H1 (cell line): ENCODE measurements around the gene ILDR2. TPM values are rescaled to one million over a fixed set of nuclear protein-coding genes. Genes with fewer than 3 reads are reported as not detected.

Experiments used
- ASH2L ChIP-seq: fragments of 200-600, 300-600 bp; sonication (generic); IDR thresholded peaks from one replicate; pipeline ENCODE4 v1.7.1; 2017; ENCODE audit warnings: low read length
- CEBPB ChIP-seq: IDR thresholded peaks from 2 replicates; pipeline ENCODE4 v1.6.1; 2012; ENCODE audit warnings: low read depth, low read length
- CTBP2 ChIP-seq: IDR thresholded peaks from 2 replicates; pipeline ENCODE4 v1.7.0; 2011; ENCODE audit warnings: borderline replicate concordance, mild to moderate bottlenecking, moderate library complexity, mixed read lengths, low read length; ENCODE audit not compliant: insufficient read depth, insufficient read length
- EGR1 ChIP-seq: IDR thresholded peaks from 2 replicates; pipeline ENCODE4 v1.6.1; 2011; ENCODE audit warnings: low read depth, low read length, borderline replicate concordance
- HDAC2 ChIP-seq, 2 experiments: fragments of 300-600 bp in 1 of 2; sonication (generic) in 1 of 2; IDR thresholded peaks; 2 replicates each; pipeline ENCODE4 v1.6.1; 2011 to 2012; ENCODE audit warnings: low read depth in 2 of 2, low read length in 2 of 2, mild to moderate bottlenecking in 2 of 2, moderate library complexity in 2 of 2, borderline replicate concordance in 1 of 2, inconsistent platforms in 1 of 2
- HDAC6 ChIP-seq: IDR thresholded peaks from one replicate; pipeline ENCODE4 v1.7.1; 2012; ENCODE audit warnings: low read depth, mild to moderate bottlenecking, inconsistent platforms, low read length, moderate library complexity
- KDM1A ChIP-seq: fragments of 200-600, 300-600 bp; sonication (generic); IDR thresholded peaks from 2 replicates; pipeline ENCODE4 v1.7.1; 2016; ENCODE audit warnings: mild to moderate bottlenecking, low read length, borderline replicate concordance
- KDM5A ChIP-seq: fragments of 200-600 bp; IDR thresholded peaks from 2 replicates; pipeline ENCODE4 v1.7.1; 2012; ENCODE audit warnings: mild to moderate bottlenecking, low read length, inconsistent platforms, mixed read lengths
- POLR2AphosphoS5 ChIP-seq: IDR thresholded peaks from 2 replicates; pipeline ENCODE4 v1.6.1; 2011; ENCODE audit warnings: low read depth, low read length
- RAD21 ChIP-seq, 2 experiments: IDR thresholded peaks in 1 of 2; conservative IDR thresholded peaks in 1 of 2; 2 replicates each; pipeline ENCODE4 v1.6.1; 2011; ENCODE audit warnings: low read depth in 2 of 2, low read length in 2 of 2, improper control_type of control experiment in 1 of 2, inconsistent platforms in 1 of 2, mild to moderate bottlenecking in 1 of 2, moderate library complexity in 1 of 2
- RBBP5 ChIP-seq: IDR thresholded peaks from 2 replicates; pipeline ENCODE4 v1.7.1; 2012; ENCODE audit warnings: low read depth, mild to moderate bottlenecking, inconsistent platforms, low read length, moderate library complexity, borderline replicate concordance
- SAP30 ChIP-seq: fragments of 300-600 bp; sonication (generic); IDR thresholded peaks from 2 replicates; pipeline ENCODE4 v1.7.1; 2012; ENCODE audit warnings: low read length, moderate library complexity, mild to moderate bottlenecking, inconsistent platforms; ENCODE audit not compliant: insufficient read depth, insufficient replicate concordance
- SP1 ChIP-seq: IDR thresholded peaks from 2 replicates; pipeline ENCODE4 v1.6.1; 2011; ENCODE audit warnings: low read depth, low read length
- SRF ChIP-seq: IDR thresholded peaks from 2 replicates; pipeline ENCODE4 v1.6.1; 2011; ENCODE audit warnings: mild to moderate bottlenecking, low read depth, low read length, moderate library complexity
- SUZ12 ChIP-seq: fragments of 200-600 bp; sonication (generic); IDR thresholded peaks from 2 replicates; pipeline ENCODE4 v1.6.1; 2012; ENCODE audit warnings: mild to moderate bottlenecking, inconsistent platforms, low read length, moderate library complexity, mixed read lengths
- TAF1 ChIP-seq: IDR thresholded peaks from 2 replicates; pipeline ENCODE4 v1.6.1; 2011; ENCODE audit warnings: mild to moderate bottlenecking, low read depth, low read length
- TAF7 ChIP-seq: optimal IDR thresholded peaks from 2 replicates; pipeline ENCODE3; 2011; ENCODE audit warnings: low read depth, mild to moderate bottlenecking, inconsistent platforms, low read length, moderate library complexity, borderline replicate concordance
- TCF12 ChIP-seq: IDR thresholded peaks from 2 replicates; pipeline ENCODE4 v1.6.1; 2011; ENCODE audit warnings: low read depth, mild to moderate bottlenecking, low read length
- polyA plus RNA-seq, 7 experiments: library from polyadenylated mRNA; depleted of rRNA in 3 of 7; stranded (reverse) in 5 of 7; unstranded in 2 of 7; fragments of >200 nt in 5 of 7; fragments of 200-250 nt in 2 of 7; gene quantifications; 1 replicate in 5 of 7; 2 replicates in 1 of 7; 4 replicates in 1 of 7; pipeline versions ENCODE4 v1.2.1 to v1.2.3, GENCODE V29; 2011 to 2013; ENCODE audit warnings: missing spikeins in 2 of 7, mixed read lengths in 2 of 7
- total RNA-seq: library from RNA; stranded (reverse); fragmentation: NEBNext Ultra II Directional; extraction: Animal tissue kit (Norgen Biotek cat#: 25700); gene quantifications from 2 replicates; pipeline ENCODE4 v1.2.1, GENCODE V29; 2021
- TF ChIP-seq, protein P1 (sequence below), 3 experiments: IDR thresholded peaks; 1 replicate in 2 of 3; 2 replicates in 1 of 3; pipeline versions ENCODE4 v1.5.1 to v1.6.1; 2011; ENCODE audit warnings: low read length in 3 of 3, mild to moderate bottlenecking in 3 of 3, inconsistent platforms in 2 of 3, low read depth in 1 of 3, moderate library complexity in 1 of 3; ENCODE audit not compliant: insufficient read depth in 1 of 3; ENCODE audit errors: control extremely low read depth in 1 of 3
- TF ChIP-seq, protein P2 (sequence below): IDR thresholded peaks from 2 replicates; pipeline ENCODE4 v1.6.1; 2011; ENCODE audit warnings: low read length, improper control_type of control experiment

ILDR2 gene
- total and polyA plus RNA-seq, 2 of the 8 experiments (the other 6 are each of a cell fraction or from before 2014, with no cell fraction given), result 0.85 to 0.86 TPM

DNA sequence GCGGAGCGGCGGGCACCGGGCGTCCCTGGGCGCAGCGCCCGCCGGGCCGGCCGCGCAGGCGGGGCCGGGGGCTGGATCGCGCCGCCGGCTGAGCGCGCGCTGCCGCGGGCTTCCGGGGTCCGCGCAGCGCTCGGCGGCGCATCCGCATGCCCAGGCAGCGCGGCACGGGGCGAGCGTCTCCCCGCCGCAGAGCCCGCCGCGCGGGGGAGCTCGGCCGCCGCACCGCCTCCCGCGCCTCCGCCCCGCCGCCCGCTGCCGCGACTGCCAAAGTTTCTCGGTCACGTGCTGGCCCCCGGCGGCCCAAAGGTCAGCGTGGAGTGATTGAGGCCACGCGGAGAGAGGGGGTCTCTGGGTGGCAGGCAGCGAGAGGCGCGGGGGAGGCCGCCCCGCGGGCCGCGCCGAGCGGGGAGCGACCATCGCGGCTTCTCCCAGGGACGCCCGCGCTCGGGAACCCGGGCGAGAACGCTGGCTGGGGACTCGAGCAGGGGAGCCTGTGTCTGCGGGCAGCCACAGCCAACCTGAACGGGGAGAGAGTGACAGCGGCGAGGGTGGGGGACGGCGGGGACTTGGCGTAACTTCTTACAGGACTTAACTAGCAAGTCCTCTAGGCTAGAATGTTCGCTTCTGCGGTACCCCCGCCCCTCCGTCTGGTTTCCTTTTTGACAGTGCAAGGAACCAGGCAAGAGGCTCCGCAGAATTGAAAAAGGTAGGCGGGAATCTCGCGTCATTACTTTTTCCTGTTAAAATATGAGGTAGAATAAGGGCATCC is at the start of gene ILDR2 (continued):
- TF ChIP-seq TAF7, result no peak
- TF ChIP-seq HDAC6, result no peak
- TF ChIP-seq SP1, result no peak
- TF ChIP-seq ASH2L, result peak; percentile 72
- no peak for TF ChIP-seq TCF12
- TF ChIP-seq SUZ12, result peak; percentile 71
- TF ChIP-seq, protein P1, sequence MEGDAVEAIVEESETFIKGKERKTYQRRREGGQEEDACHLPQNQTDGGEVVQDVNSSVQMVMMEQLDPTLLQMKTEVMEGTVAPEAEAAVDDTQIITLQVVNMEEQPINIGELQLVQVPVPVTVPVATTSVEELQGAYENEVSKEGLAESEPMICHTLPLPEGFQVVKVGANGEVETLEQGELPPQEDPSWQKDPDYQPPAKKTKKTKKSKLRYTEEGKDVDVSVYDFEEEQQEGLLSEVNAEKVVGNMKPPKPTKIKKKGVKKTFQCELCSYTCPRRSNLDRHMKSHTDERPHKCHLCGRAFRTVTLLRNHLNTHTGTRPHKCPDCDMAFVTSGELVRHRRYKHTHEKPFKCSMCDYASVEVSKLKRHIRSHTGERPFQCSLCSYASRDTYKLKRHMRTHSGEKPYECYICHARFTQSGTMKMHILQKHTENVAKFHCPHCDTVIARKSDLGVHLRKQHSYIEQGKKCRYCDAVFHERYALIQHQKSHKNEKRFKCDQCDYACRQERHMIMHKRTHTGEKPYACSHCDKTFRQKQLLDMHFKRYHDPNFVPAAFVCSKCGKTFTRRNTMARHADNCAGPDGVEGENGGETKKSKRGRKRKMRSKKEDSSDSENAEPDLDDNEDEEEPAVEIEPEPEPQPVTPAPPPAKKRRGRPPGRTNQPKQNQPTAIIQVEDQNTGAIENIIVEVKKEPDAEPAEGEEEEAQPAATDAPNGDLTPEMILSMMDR (IDR thresholded peaks at IDR 0.05; ENCODE audit: control extremely low read depth in 1 of 3, insufficient read depth in 1 of 3, low read depth in 1 of 3, low read length in 3 of 3), result peak in 2 of 3 experiments; percentile 6 to 13; a peak in 1 of 4 replicates
- no peak for TF ChIP-seq CTBP2
- no peak for TF ChIP-seq SRF
- no peak for TF ChIP-seq EGR1
- peak in 1 of 2 experiments; percentile 19; a peak in 1 of 4 replicates for TF ChIP-seq RAD21 (IDR thresholded peaks at IDR 0.05 in 1 of 2, conservative IDR thresholded peaks at IDR 0.05 in 1 of 2; ENCODE audit: low read depth in 2 of 2, low read length in 2 of 2)
- peak; percentile 54; the same call in 1 of the 2 replicates for TF ChIP-seq RBBP5
- TF ChIP-seq SAP30, result no peak
- TF ChIP-seq CEBPB, result no peak
- no peak for TF ChIP-seq TAF1
- TF ChIP-seq POLR2AphosphoS5, result no peak
- TF ChIP-seq, protein P2, sequence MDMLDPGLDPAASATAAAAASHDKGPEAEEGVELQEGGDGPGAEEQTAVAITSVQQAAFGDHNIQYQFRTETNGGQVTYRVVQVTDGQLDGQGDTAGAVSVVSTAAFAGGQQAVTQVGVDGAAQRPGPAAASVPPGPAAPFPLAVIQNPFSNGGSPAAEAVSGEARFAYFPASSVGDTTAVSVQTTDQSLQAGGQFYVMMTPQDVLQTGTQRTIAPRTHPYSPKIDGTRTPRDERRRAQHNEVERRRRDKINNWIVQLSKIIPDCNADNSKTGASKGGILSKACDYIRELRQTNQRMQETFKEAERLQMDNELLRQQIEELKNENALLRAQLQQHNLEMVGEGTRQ, result 0 out of 2 replicates have a peak, but pooled peaks have one; percentile 28
- no peak for TF ChIP-seq KDM1A
- TF ChIP-seq KDM5A, result no peak
- TF ChIP-seq HDAC2 (IDR thresholded peaks at IDR 0.05; ENCODE audit: borderline replicate concordance in 1 of 2, low read depth in 2 of 2, low read length in 2 of 2), result no peak; a peak in 1 of 4 replicates
